Measurements from ENCODE around the gene DBT. TPM values are rescaled to one million over a fixed set of nuclear protein-coding genes. Genes with fewer than 3 reads are reported as not detected.
"Not testable (repeated sequence)": the region's sequence is repeated elsewhere in the genome, so short reads cannot be mapped to it uniquely, and the experiment has no call there.

DBT gene
- total RNA-seq, 1 donor from 2014 or later: 14.0 TPM

DNA sequence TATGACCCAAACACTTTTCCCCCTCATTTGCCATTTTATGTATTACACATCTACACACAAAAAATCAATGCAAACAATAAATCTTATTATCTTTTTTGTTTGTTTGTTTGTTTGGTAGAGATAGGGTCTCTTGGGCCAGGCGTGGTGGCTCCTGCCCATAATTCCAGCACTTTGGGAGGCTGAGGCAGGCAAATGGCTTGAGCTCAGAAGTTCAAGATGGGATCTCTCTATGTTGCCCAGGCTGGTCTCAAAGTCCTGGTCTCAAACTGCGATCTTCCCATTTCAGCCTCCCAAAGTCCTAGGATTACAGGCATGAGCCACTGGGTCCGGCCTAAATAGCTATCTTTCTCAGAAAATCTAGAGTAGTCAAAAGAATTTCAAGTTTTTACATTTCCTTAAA, 1.2 kb upstream of the DBT start:
- no peak for DNase-seq (ENCODE audit: low spot score)

GRCh38 chr1:100250264-100250663, 630 bp upstream of the DBT start:
- peak; percentile 35 for DNase-seq (ENCODE audit: low spot score)

DNA sequence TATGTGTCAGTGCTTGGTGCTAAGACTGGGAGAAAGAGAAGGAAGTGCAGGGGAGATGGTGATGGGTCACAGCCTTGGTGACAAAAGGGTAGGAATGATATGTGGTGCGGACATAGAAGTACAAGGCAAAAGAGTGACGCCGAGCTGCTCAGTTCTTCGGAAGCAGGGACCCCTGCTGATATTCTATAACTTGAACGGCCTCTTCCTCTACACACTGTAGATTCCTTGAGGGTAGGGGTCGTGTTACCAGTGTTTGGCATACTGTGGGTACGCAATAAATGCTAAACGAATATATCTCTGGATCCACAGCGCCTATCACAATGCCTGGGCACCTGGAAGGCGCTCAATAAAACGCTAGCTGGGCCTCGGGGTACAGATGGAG, 488 bp downstream of the DBT start:
- no peak for DNase-seq (ENCODE audit: low spot score)

- DNase-seq (ENCODE audit: low spot score): no peak
Measured at GRCh38 chr1:100246738-100247137, 2.9 kb downstream of the DBT start.

DNA sequence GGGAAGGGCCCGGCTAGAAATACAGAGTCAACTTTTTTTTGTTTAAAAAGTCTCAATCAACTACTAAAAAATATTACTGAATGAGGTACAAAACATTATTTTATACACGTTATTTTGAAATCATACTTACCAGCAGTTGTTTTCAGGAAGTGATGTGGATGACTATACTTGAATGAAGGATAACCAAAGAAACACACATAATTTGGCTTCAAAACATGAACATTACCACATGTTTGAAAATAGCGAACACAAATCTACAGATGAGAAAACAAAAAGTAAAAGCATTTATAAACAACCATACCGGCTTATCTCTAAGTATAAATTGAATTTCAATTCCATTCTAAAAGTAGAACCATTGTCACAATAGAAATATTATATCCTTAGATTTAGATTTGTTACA, 9.0 kb downstream of the DBT start:
- DNase-seq (ENCODE audit: low spot score): no peak

DNA sequence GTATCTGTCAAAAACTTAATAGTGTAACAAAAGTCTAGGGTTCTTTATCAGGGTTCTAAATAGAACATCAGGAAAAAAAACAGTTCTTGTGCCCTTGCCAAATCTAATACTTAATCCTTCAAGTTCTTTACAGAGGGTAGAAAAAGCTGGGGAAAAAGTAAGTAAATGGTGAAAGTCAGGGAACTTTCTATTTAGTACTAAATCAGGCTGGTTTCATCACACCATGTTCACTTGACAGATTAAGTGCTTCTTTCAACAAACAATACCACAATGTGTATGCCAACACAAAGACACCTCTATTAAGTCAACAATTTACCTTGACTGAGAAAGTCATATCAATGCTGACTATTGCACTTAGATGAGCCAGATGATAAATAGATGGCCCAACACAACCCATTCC, 9.7 kb downstream of the DBT start:
- no peak for DNase-seq (ENCODE audit: low spot score)

DNA sequence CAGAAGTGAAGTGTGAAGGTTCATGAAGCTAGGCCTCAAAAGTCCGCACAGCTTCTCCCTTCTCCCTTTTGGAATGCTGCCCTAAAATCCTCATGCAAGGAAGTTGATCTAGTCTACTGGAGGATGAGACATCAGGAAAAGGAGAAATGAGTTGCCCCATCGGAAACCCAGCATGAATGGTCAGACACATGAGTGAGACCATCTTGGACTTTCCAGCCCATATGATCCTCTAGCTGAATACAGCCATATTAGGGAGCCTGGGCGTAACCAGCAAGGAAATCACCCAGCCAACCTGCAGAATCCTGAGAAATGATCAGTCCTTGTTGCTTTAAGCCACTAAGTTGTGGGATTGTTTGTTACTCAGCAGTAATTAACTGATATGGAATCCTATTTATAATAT, 12.5 kb downstream of the DBT start:
- no peak for DNase-seq (ENCODE audit: low spot score)

DNA sequence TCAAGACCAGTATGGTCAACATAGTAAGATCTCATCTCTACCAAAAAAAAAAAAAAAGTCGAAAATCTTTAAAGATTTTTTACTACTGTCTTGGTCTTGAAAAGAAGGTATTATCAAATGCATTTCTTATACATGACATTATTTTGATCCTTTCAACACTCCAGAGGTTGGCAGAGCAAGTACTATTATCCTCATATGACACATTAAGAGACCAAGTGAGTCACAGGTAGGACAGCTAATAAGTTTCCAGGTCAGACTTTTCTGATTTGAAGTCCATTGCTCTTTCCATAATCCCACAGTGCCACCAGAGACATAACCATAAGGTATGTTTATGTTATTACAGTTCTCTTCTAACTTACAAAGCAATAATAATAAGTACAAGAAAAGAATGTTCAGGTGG, 15.2 kb downstream of the DBT start:
- no peak for DNase-seq (ENCODE audit: low spot score)

DNA sequence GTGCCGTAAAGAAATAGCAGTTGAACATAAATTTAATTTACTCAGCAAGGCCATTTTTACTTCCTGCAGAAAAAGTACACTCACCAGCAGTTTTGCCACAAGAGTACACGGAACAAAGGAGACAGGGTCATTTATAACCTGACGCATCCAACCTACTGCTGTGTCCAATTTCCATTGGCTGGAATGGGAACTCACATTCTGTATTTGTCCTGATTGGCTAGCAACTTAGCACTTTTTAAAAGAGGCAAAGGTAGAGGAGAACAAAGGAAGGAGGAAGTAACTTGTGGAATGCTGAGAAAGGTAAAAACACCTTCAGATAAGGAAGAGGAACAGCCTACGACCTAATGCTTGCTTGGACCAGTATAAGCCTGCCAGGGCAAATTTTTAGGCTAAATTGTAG, 16.1 kb downstream of the DBT start:
- DNase-seq (ENCODE audit: low spot score): not testable (repeated sequence)

GRCh38 chr1:100232156-100232555, 17.5 kb downstream of the DBT start:
- DNase-seq (ENCODE audit: low spot score): no peak

DNA sequence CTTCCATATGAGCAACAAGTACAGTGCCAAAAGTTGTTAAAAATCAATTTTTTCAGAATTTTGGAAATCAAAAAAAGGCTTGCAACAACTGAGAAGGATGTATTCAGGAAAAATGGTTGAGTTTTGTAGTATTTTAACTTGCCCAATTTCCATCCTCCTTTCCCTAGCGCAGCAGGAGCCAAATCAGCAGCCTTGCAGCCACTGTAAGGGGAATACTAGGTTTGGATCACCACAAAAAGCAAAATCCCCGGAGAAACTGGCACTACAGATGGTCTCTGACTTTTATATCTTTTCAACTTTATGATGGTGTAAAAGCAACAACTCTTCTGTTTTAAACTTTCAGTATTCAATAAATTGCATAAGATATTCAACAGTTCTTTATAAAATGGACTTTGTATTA, 17.9 kb downstream of the DBT start:
- no peak for DNase-seq (ENCODE audit: low spot score)

GRCh38 chr1:100230765-100231164, 18.9 kb downstream of the DBT start:
- no peak for DNase-seq (ENCODE audit: low spot score)

GRCh38 chr1:100229681-100230443, 19.8 kb downstream of the DBT start:
- DNase-seq (ENCODE audit: low spot score): no peak

DNA sequence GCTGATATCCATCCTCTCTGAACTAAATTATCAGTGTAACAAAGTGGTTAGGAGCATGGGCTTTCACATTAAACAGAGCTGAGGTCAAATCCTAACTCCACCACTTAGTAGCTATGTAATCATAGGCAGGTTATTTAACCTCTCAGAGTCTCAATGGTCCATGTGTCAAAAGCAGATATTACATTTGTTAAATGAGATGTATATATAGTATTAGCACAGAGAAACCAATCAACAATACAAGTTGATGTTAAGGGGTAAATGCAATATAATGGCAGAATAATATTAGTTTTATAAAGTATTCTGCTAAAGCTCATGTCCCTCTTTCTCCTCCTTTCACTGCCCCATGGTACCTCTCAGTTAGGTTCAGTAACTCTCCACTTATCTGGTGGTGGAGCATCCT, 27.2 kb downstream of the DBT start:
- no peak for DNase-seq (ENCODE audit: low spot score)

GRCh38 chr1:100219883-100220282, 29.8 kb downstream of the DBT start:
- no peak for DNase-seq (ENCODE audit: low spot score)

DNA sequence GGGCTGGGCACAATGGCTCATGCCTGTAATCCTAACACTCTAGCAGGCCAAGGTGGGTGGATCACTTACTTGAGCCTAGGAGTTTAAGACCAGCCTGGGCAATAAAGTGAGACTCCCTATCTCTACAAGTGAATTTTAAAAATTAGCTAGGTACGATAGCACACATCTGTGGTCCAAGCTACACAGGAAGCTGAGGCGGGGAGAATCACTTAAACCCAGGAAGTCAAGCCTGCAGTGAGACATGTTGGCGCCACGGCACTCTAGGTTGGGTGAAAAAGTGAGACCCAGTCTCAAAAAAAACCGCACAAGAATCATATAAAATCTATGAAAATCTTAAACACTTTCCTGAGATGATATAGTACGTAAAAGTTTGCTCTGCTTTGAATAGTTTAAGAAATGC, 30.2 kb downstream of the DBT start:
- no peak for DNase-seq (ENCODE audit: low spot score)

DNA sequence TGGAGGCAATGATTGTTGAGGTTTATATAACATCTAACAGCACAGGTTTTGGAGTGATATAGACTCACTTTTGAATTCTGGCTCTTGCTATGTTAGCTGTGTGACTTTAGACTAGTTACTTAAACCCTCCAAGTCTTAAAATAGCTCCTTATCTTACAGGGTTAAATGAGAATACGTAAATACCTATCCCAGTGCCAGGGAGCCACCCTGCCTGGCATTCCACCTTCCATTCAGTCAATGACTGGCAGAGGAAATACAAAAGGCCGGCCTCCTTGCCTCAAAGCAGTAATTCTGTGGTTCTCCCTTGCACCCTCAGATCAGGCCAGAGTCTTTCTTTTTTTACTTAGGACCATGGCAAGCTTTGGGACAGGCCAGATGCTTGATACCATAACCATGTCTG, 31.8 kb downstream of the DBT start:
- DNase-seq (ENCODE audit: low spot score): no peak

GRCh38 chr1:100215101-100215500, 34.5 kb downstream of the DBT start:
- DNase-seq (ENCODE audit: low spot score): no peak

GRCh38 chr1:100213141-100213540, 36.5 kb downstream of the DBT start:
- DNase-seq (ENCODE audit: low spot score): no peak

DNA sequence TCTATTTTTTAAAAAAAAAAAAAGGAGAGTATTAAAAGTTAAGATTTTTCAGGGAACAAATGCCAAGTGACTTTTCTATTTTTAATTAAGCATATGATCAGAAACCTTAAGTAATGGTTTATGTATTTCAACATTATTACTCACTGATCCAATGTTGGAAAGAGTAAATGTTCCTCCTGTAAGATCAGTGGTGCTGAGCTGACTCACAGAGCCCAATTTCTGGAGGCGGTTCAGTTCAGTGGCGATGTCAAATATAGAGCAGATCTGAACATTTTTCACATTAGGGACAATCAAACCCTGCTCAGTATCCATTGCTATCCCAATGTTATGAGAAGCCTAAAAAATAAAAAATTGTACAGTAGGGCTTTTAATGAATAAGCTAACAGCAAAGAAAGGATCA, 43.3 kb downstream of the DBT start:
- no peak for DNase-seq (ENCODE audit: low spot score)

GRCh38 chr1:100205593-100205992, 44.0 kb downstream of the DBT start:
- DNase-seq (ENCODE audit: low spot score): not testable (repeated sequence)

DNA sequence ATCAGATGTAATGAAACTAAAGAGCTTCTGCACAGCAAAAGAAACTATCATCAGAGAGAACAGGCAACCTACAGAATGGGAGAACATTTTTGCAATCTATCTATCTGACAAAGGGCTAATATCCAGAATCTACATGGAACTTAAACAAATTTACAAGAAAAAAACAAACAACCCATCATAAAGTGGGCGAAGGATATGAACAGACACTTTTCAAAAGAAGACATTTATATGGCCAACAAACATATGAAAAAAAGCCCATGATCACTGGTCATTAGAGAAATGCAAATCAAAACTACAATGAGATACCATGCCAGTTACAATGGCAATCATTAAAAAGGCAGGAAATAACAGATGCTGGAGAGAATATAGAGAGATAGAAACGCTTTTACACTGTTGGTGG, 44.5 kb downstream of the DBT start:
- not testable (repeated sequence) for DNase-seq (ENCODE audit: low spot score)

GRCh38 chr1:100202703-100203102, 46.9 kb downstream of the DBT start:
- not testable (repeated sequence) for DNase-seq (ENCODE audit: low spot score)

DNA sequence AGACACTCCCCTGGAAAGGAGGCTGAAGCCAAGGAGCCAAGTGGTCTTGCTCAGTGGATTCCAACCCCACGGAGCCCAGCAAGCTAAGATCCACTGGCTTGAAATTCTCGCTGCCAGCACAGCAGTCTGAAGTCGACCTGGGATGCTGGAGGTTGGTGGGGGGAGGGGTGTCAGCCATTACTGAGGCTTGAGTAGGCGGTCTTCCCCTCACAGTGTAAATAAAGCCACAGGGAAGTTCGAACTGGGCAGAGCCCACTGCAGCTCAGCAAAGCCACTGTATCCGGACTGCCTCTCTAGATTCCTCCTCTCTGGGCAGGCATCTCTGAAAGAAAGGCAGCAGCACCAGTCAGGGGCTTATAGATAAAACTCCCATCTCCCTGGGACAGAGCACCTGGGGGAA, 49.6 kb downstream of the DBT start:
- not testable (repeated sequence) for DNase-seq (ENCODE audit: low spot score)
